ENCODE data around the gene ZNF324. TPM values are rescaled to one million over a fixed set of nuclear protein-coding genes. Genes with fewer than 3 reads are reported as not detected.
"Not testable (repeated sequence)": the region's sequence is repeated elsewhere in the genome, so short reads cannot be mapped to it uniquely, and the experiment has no call there.

ZNF324 gene
- total RNA-seq, 1 donor: 20.6 TPM

- Histone ChIP-seq H3K27me3 (ENCODE audit: insufficient read depth, low read length) (no peaks in the 10 kb centered on the region), H3K27ac (ENCODE audit: low read depth, low read length) (no peak overlapping the region), H4K20me1 (ENCODE audit: insufficient read depth, low read length) (no peaks in the 10 kb centered on the region), H3K4me2 (ENCODE audit: insufficient read depth, low read length) (peak overlapping the region; percentile 96), H3K36me3 (ENCODE audit: insufficient read depth, low read length) (no peaks in the 10 kb centered on the region), H3K79me2 (ENCODE audit: insufficient read depth, low read length) (no peaks in the 10 kb centered on the region), H2AFZ (ENCODE audit: low read length) (no peak overlapping the region), H3K9me3 (ENCODE audit: low read depth, low read length) (no peaks in the 10 kb centered on the region), H3K4me3 (ENCODE audit: insufficient read depth, low read length) (peak overlapping the region; percentile 69), H3K4me1 (ENCODE audit: insufficient read depth, low read length) (peaks cover 5% of the 10 kb centered on the region)
- peak; percentile 10 for DNase-seq (ENCODE audit: insufficient read length, low spot score, missing footprints)
- TF ChIP-seq, protein P1, sequence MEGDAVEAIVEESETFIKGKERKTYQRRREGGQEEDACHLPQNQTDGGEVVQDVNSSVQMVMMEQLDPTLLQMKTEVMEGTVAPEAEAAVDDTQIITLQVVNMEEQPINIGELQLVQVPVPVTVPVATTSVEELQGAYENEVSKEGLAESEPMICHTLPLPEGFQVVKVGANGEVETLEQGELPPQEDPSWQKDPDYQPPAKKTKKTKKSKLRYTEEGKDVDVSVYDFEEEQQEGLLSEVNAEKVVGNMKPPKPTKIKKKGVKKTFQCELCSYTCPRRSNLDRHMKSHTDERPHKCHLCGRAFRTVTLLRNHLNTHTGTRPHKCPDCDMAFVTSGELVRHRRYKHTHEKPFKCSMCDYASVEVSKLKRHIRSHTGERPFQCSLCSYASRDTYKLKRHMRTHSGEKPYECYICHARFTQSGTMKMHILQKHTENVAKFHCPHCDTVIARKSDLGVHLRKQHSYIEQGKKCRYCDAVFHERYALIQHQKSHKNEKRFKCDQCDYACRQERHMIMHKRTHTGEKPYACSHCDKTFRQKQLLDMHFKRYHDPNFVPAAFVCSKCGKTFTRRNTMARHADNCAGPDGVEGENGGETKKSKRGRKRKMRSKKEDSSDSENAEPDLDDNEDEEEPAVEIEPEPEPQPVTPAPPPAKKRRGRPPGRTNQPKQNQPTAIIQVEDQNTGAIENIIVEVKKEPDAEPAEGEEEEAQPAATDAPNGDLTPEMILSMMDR (IDR thresholded peaks at IDR 0.05; ENCODE audit: extremely low read depth, low read depth, low read length): no peak
Measured at GRCh38 chr19:58500242-58500641, 33.4 kb downstream of the ZNF324 start.

DNA sequence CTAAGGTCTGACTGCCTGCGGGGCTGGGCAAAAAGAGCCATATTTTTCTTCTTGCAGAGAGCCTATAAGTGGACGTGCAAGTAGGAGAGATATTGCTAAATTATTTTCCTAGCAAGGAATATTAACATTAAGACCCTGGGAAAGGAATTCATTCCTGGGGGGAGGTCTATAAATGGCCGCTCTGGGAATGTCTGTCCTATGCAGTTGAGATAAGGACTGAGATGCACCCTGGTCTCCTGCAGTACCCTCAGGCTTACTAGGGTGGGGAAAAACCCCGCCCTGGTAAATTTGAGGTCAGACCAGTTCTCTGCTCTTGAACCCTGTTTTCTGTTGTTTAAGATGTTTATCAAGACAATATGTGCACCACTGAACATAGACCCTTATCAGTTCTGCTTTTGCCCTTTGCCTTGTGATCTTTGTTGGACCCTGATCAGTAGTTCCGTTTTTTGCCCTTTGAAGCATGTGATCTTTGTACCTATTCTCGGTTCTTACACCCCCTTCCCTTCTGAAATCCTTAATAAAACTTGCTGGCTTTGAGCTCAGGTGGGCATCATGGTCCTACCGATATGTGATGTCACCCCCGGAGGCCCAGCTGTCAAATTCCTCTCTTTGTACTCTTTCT is 40.8 kb downstream of the ZNF324 start:
- H3K4me2 ChIP-seq (ENCODE audit: insufficient read depth, low read length); DNase-seq (ENCODE audit: insufficient read length, low spot score, missing footprints); H4K20me1 ChIP-seq (ENCODE audit: insufficient read depth, low read length); H2AFZ ChIP-seq (ENCODE audit: low read length); H3K4me3 ChIP-seq (ENCODE audit: insufficient read depth, low read length); H3K36me3 ChIP-seq (ENCODE audit: insufficient read depth, low read length); H3K4me1 ChIP-seq (ENCODE audit: insufficient read depth, low read length); H3K9me3 ChIP-seq (ENCODE audit: low read depth, low read length); H3K27me3 ChIP-seq (ENCODE audit: insufficient read depth, low read length); H3K27ac ChIP-seq (ENCODE audit: low read depth, low read length); H3K79me2 ChIP-seq (ENCODE audit: insufficient read depth, low read length): not testable (repeated sequence)

GRCh38 chr19:58509731-58510083 is 42.8 kb downstream of the ZNF324 start:
- H3K9me3 ChIP-seq (ENCODE audit: low read depth, low read length): no peaks in the 10 kb centered on the region
- no peak overlapping the region for H3K4me2 ChIP-seq (ENCODE audit: insufficient read depth, low read length)
- H3K36me3 ChIP-seq (ENCODE audit: insufficient read depth, low read length): peaks cover 5% of the 10 kb centered on the region
- no peak overlapping the region for H3K27ac ChIP-seq (ENCODE audit: low read depth, low read length)
- TF ChIP-seq, protein P1 (IDR thresholded peaks at IDR 0.05; ENCODE audit: extremely low read depth, low read depth, low read length): no peak
- H3K79me2 ChIP-seq (ENCODE audit: insufficient read depth, low read length): peaks cover 5% of the 10 kb centered on the region
- H2AFZ ChIP-seq (ENCODE audit: low read length): no peak overlapping the region
- H4K20me1 ChIP-seq (ENCODE audit: insufficient read depth, low read length): peaks cover 8% of the 10 kb centered on the region
- DNase-seq (ENCODE audit: insufficient read length, low spot score, missing footprints): no peak
- no peaks in the 10 kb centered on the region for H3K27me3 ChIP-seq (ENCODE audit: insufficient read depth, low read length)
- H3K4me1 ChIP-seq (ENCODE audit: insufficient read depth, low read length): no peaks in the 10 kb centered on the region
- no peak overlapping the region for H3K4me3 ChIP-seq (ENCODE audit: insufficient read depth, low read length)

DNA sequence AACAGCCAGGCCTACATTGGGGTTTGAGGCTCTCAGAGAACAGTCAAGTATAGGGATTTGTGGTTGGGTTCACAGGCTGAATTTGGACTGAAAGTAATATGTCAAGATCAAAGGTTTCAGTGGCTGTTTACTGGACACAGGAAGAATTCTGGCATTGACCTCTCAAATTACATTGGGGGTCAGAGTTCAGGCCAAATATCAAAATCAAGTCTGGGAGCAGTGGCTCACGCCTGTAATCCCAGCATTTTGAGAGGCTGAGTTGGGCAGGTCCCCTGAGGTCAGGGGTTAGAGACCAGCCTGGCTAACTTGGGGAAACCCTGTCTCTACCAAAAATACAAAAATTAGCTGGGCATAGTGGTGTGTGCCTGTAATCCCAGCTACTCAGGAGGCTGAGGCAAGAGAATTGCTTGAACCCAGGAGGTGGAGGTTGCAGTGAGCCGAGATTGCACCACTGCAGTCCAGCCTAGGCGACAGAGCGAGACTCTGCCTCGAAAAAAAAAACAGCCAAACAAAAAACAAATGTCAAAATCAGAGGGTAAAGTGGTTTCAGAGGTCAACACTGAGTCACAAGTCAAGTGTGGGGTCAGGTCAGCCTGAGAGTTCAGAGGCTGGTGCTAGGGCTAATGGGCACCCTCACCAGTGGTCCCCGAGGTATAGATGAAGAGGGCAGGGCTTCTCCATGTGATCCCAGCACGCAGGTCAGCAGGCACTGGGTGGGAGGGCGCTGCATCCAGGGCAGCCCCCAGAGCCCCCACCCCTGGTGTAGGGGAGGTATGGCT is 43.4 kb downstream of the ZNF324 start:
- no peak overlapping the region for H3K4me2 ChIP-seq (ENCODE audit: insufficient read depth, low read length)
- peaks cover 5% of the 10 kb centered on the region for H3K36me3 ChIP-seq (ENCODE audit: insufficient read depth, low read length)
- peaks cover 9% of the 10 kb centered on the region for H3K79me2 ChIP-seq (ENCODE audit: insufficient read depth, low read length)
- H3K4me3 ChIP-seq (ENCODE audit: insufficient read depth, low read length): no peak overlapping the region
- no peaks in the 10 kb centered on the region for H3K27me3 ChIP-seq (ENCODE audit: insufficient read depth, low read length)
- TF ChIP-seq, protein P1 (IDR thresholded peaks at IDR 0.05; ENCODE audit: extremely low read depth, low read depth, low read length): no peak
- peaks cover 9% of the 10 kb centered on the region for H4K20me1 ChIP-seq (ENCODE audit: insufficient read depth, low read length)
- peak; percentile 57 for DNase-seq (ENCODE audit: insufficient read length, low spot score, missing footprints)
- no peak overlapping the region for H2AFZ ChIP-seq (ENCODE audit: low read length)
- H3K9me3 ChIP-seq (ENCODE audit: low read depth, low read length): no peaks in the 10 kb centered on the region
- H3K27ac ChIP-seq (ENCODE audit: low read depth, low read length): no peak overlapping the region
- no peaks in the 10 kb centered on the region for H3K4me1 ChIP-seq (ENCODE audit: insufficient read depth, low read length)

All from osteoblast (primary cell).